HFF-Myc (cell line): ENCODE results near the gene PI4K2B.
A peak's percentile ranks its signal among the peaks of the same experiment; 100 is the strongest.

Source experiments
- DNase-seq: peaks from one replicate; pipeline ENCODE4 v3.0.0-alpha.2; 2011; ENCODE audit warnings: low read depth; ENCODE audit errors: extremely low read depth
- H3K4me3 ChIP-seq: replicated peaks from 2 replicates; pipeline ENCODE4 v1.5.1; 2011; ENCODE audit warnings: low read depth, mild to moderate bottlenecking, control low read depth, low read length
- TF ChIP-seq, protein P1 (sequence below): IDR thresholded peaks from 2 replicates; pipeline ENCODE4 v1.5.1; 2012; ENCODE audit warnings: mild to moderate bottlenecking, low read depth, low read length, control low read depth; ENCODE audit errors: missing control alignments

The PI4K2B gene

GRCh38 chr4:25233737-25234389, at the start of gene PI4K2B:
PI4K2B (plus strand) TSS chr4:25234033; CDS start chr4:25234164, 131 bp downstream.
- peak within 1 kb of the TSS; percentile 72 for H3K4me3 ChIP-seq
- DNase-seq = no peak
- TF ChIP-seq, protein P1, sequence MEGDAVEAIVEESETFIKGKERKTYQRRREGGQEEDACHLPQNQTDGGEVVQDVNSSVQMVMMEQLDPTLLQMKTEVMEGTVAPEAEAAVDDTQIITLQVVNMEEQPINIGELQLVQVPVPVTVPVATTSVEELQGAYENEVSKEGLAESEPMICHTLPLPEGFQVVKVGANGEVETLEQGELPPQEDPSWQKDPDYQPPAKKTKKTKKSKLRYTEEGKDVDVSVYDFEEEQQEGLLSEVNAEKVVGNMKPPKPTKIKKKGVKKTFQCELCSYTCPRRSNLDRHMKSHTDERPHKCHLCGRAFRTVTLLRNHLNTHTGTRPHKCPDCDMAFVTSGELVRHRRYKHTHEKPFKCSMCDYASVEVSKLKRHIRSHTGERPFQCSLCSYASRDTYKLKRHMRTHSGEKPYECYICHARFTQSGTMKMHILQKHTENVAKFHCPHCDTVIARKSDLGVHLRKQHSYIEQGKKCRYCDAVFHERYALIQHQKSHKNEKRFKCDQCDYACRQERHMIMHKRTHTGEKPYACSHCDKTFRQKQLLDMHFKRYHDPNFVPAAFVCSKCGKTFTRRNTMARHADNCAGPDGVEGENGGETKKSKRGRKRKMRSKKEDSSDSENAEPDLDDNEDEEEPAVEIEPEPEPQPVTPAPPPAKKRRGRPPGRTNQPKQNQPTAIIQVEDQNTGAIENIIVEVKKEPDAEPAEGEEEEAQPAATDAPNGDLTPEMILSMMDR = no peak

- DNase-seq = no peak
- TF ChIP-seq, protein P1 = no peak
- H3K4me3 ChIP-seq = no peak overlapping the region
Measured at GRCh38 chr4:25184056-25184455, 49.8 kb upstream of the PI4K2B start.

- TF ChIP-seq, protein P1 = no peak
- no peak for DNase-seq
- H3K4me3 ChIP-seq = no peak overlapping the region
Measured at GRCh38 chr4:25190407-25190806, 43.4 kb upstream of the PI4K2B start.

- TF ChIP-seq, protein P1 = no peak
- H3K4me3 ChIP-seq = no peak overlapping the region
- DNase-seq = no peak
Measured at GRCh38 chr4:25198713-25199112, 35.1 kb upstream of the PI4K2B start.

GRCh38 chr4:25207997-25208396, 25.8 kb upstream of the PI4K2B start:
- H3K4me3 ChIP-seq = no peak overlapping the region
- TF ChIP-seq, protein P1 = no peak
- DNase-seq = no peak

GRCh38 chr4:25209702-25210101, 24.1 kb upstream of the PI4K2B start:
- H3K4me3 ChIP-seq = no peak overlapping the region
- no peak for DNase-seq
- TF ChIP-seq, protein P1 = no peak

GRCh38 chr4:25211721-25212120, 22.1 kb upstream of the PI4K2B start:
- TF ChIP-seq, protein P1 = no peak
- H3K4me3 ChIP-seq = no peak overlapping the region
- no peak for DNase-seq
